ENCODE results near the gene MUC22. TPM values are rescaled to one million over a fixed set of nuclear protein-coding genes. Genes with fewer than 3 reads are reported as not detected.

The MUC22 gene
- total RNA-seq, 1 donor from 2014 or later, result 0.05 TPM

- H3K27me3 Mint-ChIP-seq (ENCODE audit: low read depth, unreplicated experiment), result no peaks in the 10 kb centered on the region
- FAIRE-seq (no peak), DNase-seq (ENCODE audit: low read depth) (no peak)
- H3K9me3 ChIP-seq (ENCODE audit: insufficient read depth, low read depth, low read length), result no peaks in the 10 kb centered on the region
- no peaks in the 10 kb centered on the region for H4K20me1 ChIP-seq (ENCODE audit: insufficient read depth, low read length)
- no peak overlapping the region for H3K4me2 ChIP-seq (ENCODE audit: low read length)
- no peaks in the 10 kb centered on the region for H3K27me3 ChIP-seq (ENCODE audit: insufficient read depth, low read length)
- H3K4me1 Mint-ChIP-seq (ENCODE audit: low read depth, unreplicated experiment), result no peaks in the 10 kb centered on the region
- no peaks in the 10 kb centered on the region for H3K79me2 ChIP-seq (ENCODE audit: insufficient read depth, low read length)
- no peaks in the 10 kb centered on the region for H3K9me3 Mint-ChIP-seq (ENCODE audit: unreplicated experiment)
- H3K4me3 ChIP-seq (ENCODE audit: insufficient read depth, low read depth, low read length), result no peak overlapping the region
- no peak overlapping the region for H3K27ac ChIP-seq (ENCODE audit: low read depth, low read length)
- H3K4me1 ChIP-seq (ENCODE audit: insufficient read depth, low read length), result no peaks in the 10 kb centered on the region
- no peak overlapping the region for H3K9ac ChIP-seq (ENCODE audit: low read length)
- H3K4me3 Mint-ChIP-seq (ENCODE audit: unreplicated experiment), result no peak overlapping the region
- TF ChIP-seq CTCF (IDR thresholded peaks at IDR 0.05; ENCODE audit: insufficient read depth, low read depth, low read length), result no peak
- TF ChIP-seq EZH2 (IDR thresholded peaks at IDR 0.05; ENCODE audit: insufficient read depth, low read length), result no peak
- H3K36me3 ChIP-seq (ENCODE audit: insufficient read depth, low read length), result no peaks in the 10 kb centered on the region
- no peak overlapping the region for H3K27ac Mint-ChIP-seq (ENCODE audit: unreplicated experiment)
- H2AFZ ChIP-seq (ENCODE audit: low read depth, low read length), result no peak overlapping the region
- H3K36me3 Mint-ChIP-seq (ENCODE audit: low read depth, unreplicated experiment), result no peaks in the 10 kb centered on the region
Measured at GRCh38 chr6:31001281-31001888, 8.9 kb upstream of the MUC22 start.

- no peaks in the 10 kb centered on the region for H4K20me1 ChIP-seq (ENCODE audit: insufficient read depth, low read length)
- no peak for DNase-seq (ENCODE audit: low read depth)
- no peaks in the 10 kb centered on the region for H3K9me3 ChIP-seq (ENCODE audit: insufficient read depth, low read depth, low read length)
- Mint-ChIP-seq H3K36me3 (ENCODE audit: low read depth, unreplicated experiment) (no peaks in the 10 kb centered on the region), H3K4me3 (ENCODE audit: unreplicated experiment) (no peak overlapping the region), H3K4me1 (ENCODE audit: low read depth, unreplicated experiment) (peaks cover 4% of the 10 kb centered on the region), H3K27me3 (ENCODE audit: low read depth, unreplicated experiment) (no peaks in the 10 kb centered on the region), H3K9me3 (ENCODE audit: unreplicated experiment) (no peaks in the 10 kb centered on the region), H3K27ac (ENCODE audit: unreplicated experiment) (no peak overlapping the region)
- H3K27ac ChIP-seq (ENCODE audit: low read depth, low read length), result no peak overlapping the region
- H3K4me2 ChIP-seq (ENCODE audit: low read length), result no peak overlapping the region
- H3K4me3 ChIP-seq (ENCODE audit: insufficient read depth, low read depth, low read length), result no peak overlapping the region
- no peak overlapping the region for H3K9ac ChIP-seq (ENCODE audit: low read length)
- no peak for FAIRE-seq
- no peaks in the 10 kb centered on the region for H3K27me3 ChIP-seq (ENCODE audit: insufficient read depth, low read length)
- H3K4me1 ChIP-seq (ENCODE audit: insufficient read depth, low read length), result peaks cover 4% of the 10 kb centered on the region
- no peaks in the 10 kb centered on the region for H3K36me3 ChIP-seq (ENCODE audit: insufficient read depth, low read length)
- no peaks in the 10 kb centered on the region for H3K79me2 ChIP-seq (ENCODE audit: insufficient read depth, low read length)
- TF ChIP-seq EZH2 (IDR thresholded peaks at IDR 0.05; ENCODE audit: insufficient read depth, low read length), result no peak
- no peak for TF ChIP-seq CTCF (IDR thresholded peaks at IDR 0.05; ENCODE audit: insufficient read depth, low read depth, low read length)
- H2AFZ ChIP-seq (ENCODE audit: low read depth, low read length), result no peak overlapping the region
Measured at GRCh38 chr6:31002471-31002870, 7.8 kb upstream of the MUC22 start.

GRCh38 chr6:31004794-31005193 lies 5.5 kb upstream of the MUC22 start:
- no peaks in the 10 kb centered on the region for H4K20me1 ChIP-seq (ENCODE audit: insufficient read depth, low read length)
- Mint-ChIP-seq H3K4me1 (ENCODE audit: low read depth, unreplicated experiment) (peaks cover 13% of the 10 kb centered on the region), H3K27me3 (ENCODE audit: low read depth, unreplicated experiment) (no peaks in the 10 kb centered on the region), H3K4me3 (ENCODE audit: unreplicated experiment) (no peak overlapping the region), H3K27ac (ENCODE audit: unreplicated experiment) (no peak overlapping the region), H3K36me3 (ENCODE audit: low read depth, unreplicated experiment) (no peaks in the 10 kb centered on the region), H3K9me3 (ENCODE audit: unreplicated experiment) (no peaks in the 10 kb centered on the region)
- H3K36me3 ChIP-seq (ENCODE audit: insufficient read depth, low read length), result no peaks in the 10 kb centered on the region
- H3K4me1 ChIP-seq (ENCODE audit: insufficient read depth, low read length), result peaks cover 11% of the 10 kb centered on the region
- no peak overlapping the region for H3K27ac ChIP-seq (ENCODE audit: low read depth, low read length)
- no peak overlapping the region for H3K4me2 ChIP-seq (ENCODE audit: low read length)
- no peaks in the 10 kb centered on the region for H3K27me3 ChIP-seq (ENCODE audit: insufficient read depth, low read length)
- H2AFZ ChIP-seq (ENCODE audit: low read depth, low read length), result no peak overlapping the region
- DNase-seq (ENCODE audit: low read depth) (no peak), FAIRE-seq (no peak)
- TF ChIP-seq CTCF (IDR thresholded peaks at IDR 0.05; ENCODE audit: insufficient read depth, low read depth, low read length) (no peak), EZH2 (IDR thresholded peaks at IDR 0.05; ENCODE audit: insufficient read depth, low read length) (no peak)
- H3K79me2 ChIP-seq (ENCODE audit: insufficient read depth, low read length), result no peaks in the 10 kb centered on the region
- no peak overlapping the region for H3K4me3 ChIP-seq (ENCODE audit: insufficient read depth, low read depth, low read length)
- H3K9me3 ChIP-seq (ENCODE audit: insufficient read depth, low read depth, low read length), result no peaks in the 10 kb centered on the region
- no peak overlapping the region for H3K9ac ChIP-seq (ENCODE audit: low read length)
